HL-60/S4 treated with retinoic acid at 250 ng/mL for 4 days and 3 days (cell line): ENCODE data around the gene LURAP1L.

ENCODE experiments used
- in situ Hi-C: fragments of 300-500 bp; cut with MboI; formaldehyde crosslinking; loops from 2 replicates; pipeline ENCODE4 v1.7.0; 2022; ENCODE audit warnings: low sequenced_read_pairs

Gene LURAP1L

GRCh38 chr9:12808569-12808968 is 33.7 kb downstream of the LURAP1L start:
- in situ Hi-C loops: no loop called here

GRCh38 chr9:12809720-12810119 is 34.9 kb downstream of the LURAP1L start:
- in situ Hi-C loops: no loop called here

GRCh38 chr9:12811935-12812334 is 37.1 kb downstream of the LURAP1L start:
- in situ Hi-C loops: no loop called here

- in situ Hi-C loops: no loop called here
Observed at GRCh38 chr9:12812710-12813109, 37.9 kb downstream of the LURAP1L start.

- in situ Hi-C loops: no loop called here
Observed at GRCh38 chr9:12813533-12813932, 38.7 kb downstream of the LURAP1L start.

GRCh38 chr9:12813960-12814876 is 39.4 kb downstream of the LURAP1L start:
- in situ Hi-C loops: no loop called here

GRCh38 chr9:12814877-12815237 is 40.0 kb downstream of the LURAP1L start:
- in situ Hi-C loops: no loop called here

- in situ Hi-C loops: no loop called here
Observed at GRCh38 chr9:12815888-12816287, 41.1 kb downstream of the LURAP1L start.

- in situ Hi-C loops: no loop called here
Observed at GRCh38 chr9:12816656-12817101, 41.9 kb downstream of the LURAP1L start.

GRCh38 chr9:12817702-12818101 is 42.9 kb downstream of the LURAP1L start:
- in situ Hi-C loops: no loop called here

GRCh38 chr9:12818431-12819000 is 43.7 kb downstream of the LURAP1L start:
- in situ Hi-C loops: no loop called here

- in situ Hi-C loops: no loop called here
Observed at GRCh38 chr9:12819436-12820185, 44.8 kb downstream of the LURAP1L start.

- in situ Hi-C loops: no loop called here
Observed at GRCh38 chr9:12822111-12822510, 47.3 kb downstream of the LURAP1L start.

GRCh38 chr9:12826924-12827565 is 52.2 kb downstream of the LURAP1L start:
- in situ Hi-C loops: no loop called here

GRCh38 chr9:12833701-12834100 is 58.9 kb downstream of the LURAP1L start:
- in situ Hi-C loops: no loop called here

GRCh38 chr9:12838546-12838945 is 63.7 kb downstream of the LURAP1L start:
- in situ Hi-C loops: no loop called here

- in situ Hi-C loops: no loop called here
Observed at GRCh38 chr9:12843735-12844134, 68.9 kb downstream of the LURAP1L start.

GRCh38 chr9:12846035-12846434 is 71.2 kb downstream of the LURAP1L start:
- in situ Hi-C loops: no loop called here

GRCh38 chr9:12847561-12847960 is 72.7 kb downstream of the LURAP1L start:
- in situ Hi-C loops: no loop called here

GRCh38 chr9:12849486-12850003 is 74.7 kb downstream of the LURAP1L start:
- in situ Hi-C loops: no loop called here
